ENCODE measurements around the gene CGRRF1.
A peak's percentile ranks its signal among the peaks of the same experiment; 100 is the strongest.

CGRRF1 gene

GRCh38 chr14:54566410-54567223 is 56.9 kb downstream of the CGRRF1 start, which contains the start of gene SAMD4A:
Gene SAMD4A, plus strand, starts transcription at chr14:54567128. Its CDS starts 789 bp downstream, at chr14:54567917.
- Histone ChIP-seq H3K27ac (ENCODE audit: low read depth, low read length) (peak within 1 kb of the TSS; percentile 35), H3K9me2 (replicated peaks; ENCODE audit: control insufficient read depth, low read length) (no peaks in the 10 kb centered on the region), H3K4me1 (ENCODE audit: control insufficient read depth, low read length) (peaks cover 27% of the 10 kb centered on the region), H3K4me2 (ENCODE audit: low read length) (peak within 1 kb of the TSS; percentile 95), H4K20me1 (ENCODE audit: control insufficient read depth, insufficient read depth, low read depth, low read length) (peaks cover 3% of the 10 kb centered on the region; the same call in 1 of the 2 replicates), H3F3A (ENCODE audit: control insufficient read depth, insufficient read depth) (peaks cover 9% of the 10 kb centered on the region), H3K27me3 (ENCODE audit: control insufficient read depth, low read length) (peaks cover 42% of the 10 kb centered on the region), H3K36me3 (ENCODE audit: control insufficient read depth, low read length) (no peaks in the 10 kb centered on the region), H3K79me2 (ENCODE audit: control insufficient read depth, low read length) (no peaks in the 10 kb centered on the region), H3K4me3 (ENCODE audit: low read length) (peak within 1 kb of the TSS; percentile 90), H3K9me3 (ENCODE audit: control insufficient read depth, insufficient read depth, low read length) (no peaks in the 10 kb centered on the region)
- TF ChIP-seq CTCF (IDR thresholded peaks at IDR 0.05; ENCODE audit: low read depth, low read length, poor library complexity, severe bottlenecking) (peak; percentile 34), EZH2phosphoT487 (IDR thresholded peaks at IDR 0.05; ENCODE audit: borderline replicate concordance, low read length) (peak; percentile 83; the same call in 1 of the 2 replicates)

GRCh38 chr14:54567224-54567638 is 57.5 kb downstream of the CGRRF1 start:
- Histone ChIP-seq H3K36me3 (ENCODE audit: control insufficient read depth, low read length) (no peaks in the 10 kb centered on the region), H3F3A (ENCODE audit: control insufficient read depth, insufficient read depth) (peaks cover 9% of the 10 kb centered on the region), H3K9me3 (ENCODE audit: control insufficient read depth, insufficient read depth, low read length) (peaks cover 5% of the 10 kb centered on the region; the same call in 1 of the 2 replicates), H3K27me3 (ENCODE audit: control insufficient read depth, low read length) (peaks cover 39% of the 10 kb centered on the region), H3K4me1 (ENCODE audit: control insufficient read depth, low read length) (peaks cover 27% of the 10 kb centered on the region), H3K4me3 (ENCODE audit: low read length) (peak overlapping the region; percentile 90), H4K20me1 (ENCODE audit: control insufficient read depth, insufficient read depth, low read depth, low read length) (peaks cover 3% of the 10 kb centered on the region; the same call in 1 of the 2 replicates), H3K4me2 (ENCODE audit: low read length) (peak overlapping the region; percentile 95), H3K79me2 (ENCODE audit: control insufficient read depth, low read length) (no peaks in the 10 kb centered on the region), H3K9me2 (replicated peaks; ENCODE audit: control insufficient read depth, low read length) (no peaks in the 10 kb centered on the region), H3K27ac (ENCODE audit: low read depth, low read length) (peak overlapping the region; percentile 35)
- no peak for TF ChIP-seq CTCF (IDR thresholded peaks at IDR 0.05; ENCODE audit: low read depth, low read length, poor library complexity, severe bottlenecking)
- no peak for TF ChIP-seq EZH2phosphoT487 (IDR thresholded peaks at IDR 0.05; ENCODE audit: borderline replicate concordance, low read length)

GRCh38 chr14:54567639-54568561 is 58.2 kb downstream of the CGRRF1 start:
- Histone ChIP-seq H3K4me3 (ENCODE audit: low read length) (peak overlapping the region; percentile 90), H3K9me3 (ENCODE audit: control insufficient read depth, insufficient read depth, low read length) (peaks cover 10% of the 10 kb centered on the region; the same call in 1 of the 2 replicates), H3K9me2 (replicated peaks; ENCODE audit: control insufficient read depth, low read length) (no peaks in the 10 kb centered on the region), H3K79me2 (ENCODE audit: control insufficient read depth, low read length) (no peaks in the 10 kb centered on the region), H3K4me1 (ENCODE audit: control insufficient read depth, low read length) (peaks cover 27% of the 10 kb centered on the region), H3K27me3 (ENCODE audit: control insufficient read depth, low read length) (peaks cover 36% of the 10 kb centered on the region), H4K20me1 (ENCODE audit: control insufficient read depth, insufficient read depth, low read depth, low read length) (peaks cover 3% of the 10 kb centered on the region; the same call in 1 of the 2 replicates), H3F3A (ENCODE audit: control insufficient read depth, insufficient read depth) (peaks cover 9% of the 10 kb centered on the region), H3K36me3 (ENCODE audit: control insufficient read depth, low read length) (no peaks in the 10 kb centered on the region), H3K4me2 (ENCODE audit: low read length) (peak overlapping the region; percentile 95), H3K27ac (ENCODE audit: low read depth, low read length) (peak overlapping the region; percentile 35; the same call in 1 of the 2 replicates)
- no peak for TF ChIP-seq CTCF (IDR thresholded peaks at IDR 0.05; ENCODE audit: low read depth, low read length, poor library complexity, severe bottlenecking)
- no peak for TF ChIP-seq EZH2phosphoT487 (IDR thresholded peaks at IDR 0.05; ENCODE audit: borderline replicate concordance, low read length)
